Measurements from ENCODE around the gene SLC38A7.

Gene SLC38A7

DNA sequence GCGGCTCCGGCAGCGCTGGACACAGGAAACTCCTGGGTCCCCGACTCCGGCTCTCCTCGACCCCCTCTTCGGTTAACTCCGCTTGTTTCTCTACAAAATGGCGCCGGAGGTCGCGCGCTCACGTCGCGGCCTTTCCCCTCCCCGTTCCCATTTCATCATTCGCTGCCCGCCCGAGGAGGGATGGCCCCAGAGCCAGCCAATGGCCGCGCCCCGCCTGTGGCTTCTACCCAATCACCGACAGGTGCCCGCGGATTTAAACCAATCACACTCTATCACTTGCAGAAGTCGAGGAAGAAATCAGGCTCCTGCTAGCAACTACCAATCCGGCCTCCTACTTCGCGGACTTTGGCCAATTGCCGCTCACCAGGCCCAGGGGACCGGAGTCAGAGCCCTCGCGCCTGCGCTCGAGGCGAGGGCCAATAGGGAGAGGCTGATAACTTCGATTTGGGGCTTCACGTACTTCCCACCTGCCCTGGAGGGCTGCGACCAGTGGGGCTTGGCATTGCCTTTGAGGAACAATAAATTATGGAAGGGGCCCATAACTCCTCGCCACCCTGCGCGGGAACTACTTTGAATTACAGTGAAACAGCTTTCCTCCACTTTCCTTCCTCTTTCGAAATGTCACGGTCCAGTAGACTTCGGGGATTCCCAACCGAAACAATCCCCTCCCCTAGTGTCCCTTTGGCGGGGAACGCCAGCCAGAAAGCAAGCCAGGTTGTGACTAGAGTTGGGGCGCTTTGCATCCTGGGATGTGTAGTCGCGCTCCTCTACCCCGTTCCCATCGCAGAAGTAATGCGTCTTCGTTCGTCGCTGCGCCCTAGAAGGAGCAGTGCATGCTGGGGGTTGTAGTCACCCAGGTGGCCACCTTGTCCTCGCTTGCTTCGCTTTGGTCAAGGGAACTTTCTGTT is 54.6 kb downstream of the SLC38A7 start, which contains the start of gene CNOT1:
Gene CNOT1 (minus strand): TSS at position 94 of the 908 bp plus-strand sequence. CDS start 30,489 bp downstream, outside the sequence.
- CTCF ChIA-PET = no interaction called here
- peak; percentile 93 for DNase-seq (ENCODE audit: extremely low spot score)
- POLR2A ChIA-PET = interaction anchor here (1.4 kb wide), 1 partner anchor 15 kb away, joined by 4 read pairs; no protein-coding TSS in a partner anchor
- no peak for TF ChIP-seq BHLHE40 (IDR thresholded peaks at IDR 0.05; ENCODE audit: borderline replicate concordance)
- peak; percentile 18; the same call in 1 of the 2 replicates for TF ChIP-seq ELF4 (IDR thresholded peaks at IDR 0.05)
- TF ChIP-seq L3MBTL2 (conservative IDR thresholded peaks at IDR 0.05) = peak; percentile 99

DNA sequence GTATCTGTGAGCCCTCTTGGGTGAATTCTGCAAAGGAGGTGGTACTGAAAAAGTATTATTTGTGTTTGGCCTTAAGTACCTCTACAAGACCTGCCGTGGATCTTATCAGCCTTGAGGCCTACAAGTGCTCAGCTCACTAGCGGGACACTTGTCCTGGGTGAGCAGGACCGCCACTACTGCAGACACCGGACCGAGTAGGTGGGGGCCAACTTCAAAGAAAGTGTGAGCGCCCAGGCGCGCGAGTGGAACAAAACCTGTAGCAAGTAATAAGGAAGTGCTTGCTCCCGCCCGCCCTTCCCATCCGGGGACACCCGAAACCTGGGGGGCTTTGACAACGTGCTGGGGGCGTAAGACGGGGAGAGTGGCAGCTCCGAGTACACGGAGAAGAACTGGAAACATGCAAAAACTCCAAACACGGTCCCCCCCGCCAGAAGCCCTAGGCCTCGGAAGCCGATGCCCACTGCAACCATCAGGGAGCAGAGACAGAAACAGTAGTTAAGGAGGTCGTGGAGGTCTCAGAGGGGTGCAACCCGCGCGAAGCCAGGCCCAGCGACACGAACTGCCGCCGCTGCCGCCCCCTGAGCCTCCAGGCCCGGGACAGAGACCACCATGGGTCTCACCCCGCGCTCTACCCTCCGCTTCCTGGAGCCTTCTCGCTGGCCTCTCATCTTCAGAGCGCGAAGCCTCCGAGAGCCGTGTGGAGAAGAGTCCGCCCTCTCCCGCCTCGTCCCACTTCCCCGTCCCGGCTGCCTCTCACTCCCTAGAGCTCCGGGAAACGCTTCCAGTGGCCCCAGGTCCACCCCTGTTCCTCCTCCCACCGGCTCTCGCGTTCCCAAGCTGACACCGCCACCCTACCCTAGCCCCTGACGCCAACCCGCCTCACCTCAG is 55.5 kb downstream of the SLC38A7 start:
- POLR2A ChIA-PET = interaction anchor here (1.2 to 1.4 kb wide), 3 partner anchors 11 to 129 kb away, joined by 3 to 4 read pairs (median 4); partner anchors contain the start of gene NDRG4

DNA sequence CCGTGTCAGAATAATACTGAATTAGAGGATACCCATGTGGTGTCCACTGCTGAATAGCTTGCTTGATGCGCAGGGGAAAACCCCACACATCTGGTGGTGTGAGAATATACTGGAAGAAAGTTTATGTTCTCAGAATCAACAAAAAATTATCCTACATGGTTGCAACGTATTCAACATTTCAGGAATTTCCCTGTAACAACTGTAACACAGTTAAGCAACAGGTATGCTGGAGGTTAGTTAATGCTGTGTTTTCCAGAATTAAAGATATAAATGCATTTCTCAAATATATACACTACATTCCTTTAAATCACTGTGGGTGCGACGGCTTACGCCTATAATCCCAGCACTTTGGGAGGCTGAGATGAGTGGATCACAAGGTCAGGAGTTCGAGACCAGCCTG is 60.4 kb downstream of the SLC38A7 start:
- ChIA-PET CTCF (no interaction called here), POLR2A (no interaction called here)
- no peak for DNase-seq (ENCODE audit: extremely low spot score)
- TF ChIP-seq FOXA1 (IDR thresholded peaks at IDR 0.05) (no peak), CTBP1 (IDR thresholded peaks at IDR 0.05; ENCODE audit: borderline replicate concordance) (no peak), ARNT (IDR thresholded peaks at IDR 0.05) (no peak), LEF1 (IDR thresholded peaks at IDR 0.05; ENCODE audit: borderline replicate concordance) (no peak), NFRKB (IDR thresholded peaks at IDR 0.05) (no peak), BHLHE40 (IDR thresholded peaks at IDR 0.05; ENCODE audit: borderline replicate concordance) (no peak), SP1 (IDR thresholded peaks at IDR 0.05) (no peak), ELF4 (IDR thresholded peaks at IDR 0.05) (no peak), FOXM1 (IDR thresholded peaks at IDR 0.05; ENCODE audit: borderline replicate concordance) (no peak), L3MBTL2 (conservative IDR thresholded peaks at IDR 0.05) (no peak), SUZ12 (IDR thresholded peaks at IDR 0.05) (no peak), FOXK2 (IDR thresholded peaks at IDR 0.05) (no peak), TARDBP (IDR thresholded peaks at IDR 0.05) (no peak), HDGF (IDR thresholded peaks at IDR 0.05; ENCODE audit: borderline replicate concordance) (no peak), ZNF384 (IDR thresholded peaks at IDR 0.05) (no peak)
- TF ChIP-seq, protein P1, sequence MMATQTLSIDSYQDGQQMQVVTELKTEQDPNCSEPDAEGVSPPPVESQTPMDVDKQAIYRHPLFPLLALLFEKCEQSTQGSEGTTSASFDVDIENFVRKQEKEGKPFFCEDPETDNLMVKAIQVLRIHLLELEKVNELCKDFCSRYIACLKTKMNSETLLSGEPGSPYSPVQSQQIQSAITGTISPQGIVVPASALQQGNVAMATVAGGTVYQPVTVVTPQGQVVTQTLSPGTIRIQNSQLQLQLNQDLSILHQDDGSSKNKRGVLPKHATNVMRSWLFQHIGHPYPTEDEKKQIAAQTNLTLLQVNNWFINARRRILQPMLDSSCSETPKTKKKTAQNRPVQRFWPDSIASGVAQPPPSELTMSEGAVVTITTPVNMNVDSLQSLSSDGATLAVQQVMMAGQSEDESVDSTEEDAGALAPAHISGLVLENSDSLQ (IDR thresholded peaks at IDR 0.05) = no peak

More for the DNA sequence above, 55.5 kb downstream of the SLC38A7 start:
- DNase-seq (ENCODE audit: extremely low spot score) = peak; percentile 21
- CTCF ChIA-PET = no interaction called here
- TF ChIP-seq FOXK2 (IDR thresholded peaks at IDR 0.05) = no peak
- TF ChIP-seq L3MBTL2 (conservative IDR thresholded peaks at IDR 0.05) = no peak
- TF ChIP-seq, protein P1 (IDR thresholded peaks at IDR 0.05) = no peak
- TF ChIP-seq NFRKB (IDR thresholded peaks at IDR 0.05) = 0 out of 2 replicates have a peak, but pooled peaks have one; percentile 67
- no peak for TF ChIP-seq ARNT (IDR thresholded peaks at IDR 0.05)
- no peak for TF ChIP-seq SP1 (IDR thresholded peaks at IDR 0.05)

DNA sequence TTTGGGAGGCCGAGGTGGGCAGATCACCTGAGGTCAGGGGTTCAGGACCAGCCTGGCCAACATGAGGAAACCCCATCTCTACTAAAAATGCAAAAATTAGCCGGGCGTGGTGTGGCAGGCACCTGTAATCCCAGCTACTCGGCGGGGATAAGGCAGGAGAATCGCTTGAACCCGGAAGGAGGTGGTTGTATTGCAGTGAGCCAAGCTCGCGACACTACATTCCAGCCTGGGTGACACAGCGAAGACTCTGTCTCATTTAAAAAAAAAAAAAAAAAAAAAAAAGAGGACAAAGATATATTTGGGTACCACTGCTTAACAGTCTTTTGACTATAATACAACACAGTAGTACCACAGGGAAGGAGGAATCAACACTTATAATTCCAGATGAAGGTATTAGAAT is 64.2 kb downstream of the SLC38A7 start:
- ChIA-PET POLR2A (no interaction called here), CTCF (no interaction called here)
- no peak for DNase-seq (ENCODE audit: extremely low spot score)
- TF ChIP-seq LEF1 (IDR thresholded peaks at IDR 0.05; ENCODE audit: borderline replicate concordance) (no peak), FOXM1 (IDR thresholded peaks at IDR 0.05; ENCODE audit: borderline replicate concordance) (no peak), SUZ12 (IDR thresholded peaks at IDR 0.05) (no peak), TARDBP (IDR thresholded peaks at IDR 0.05) (no peak), BHLHE40 (IDR thresholded peaks at IDR 0.05; ENCODE audit: borderline replicate concordance) (no peak), NFRKB (IDR thresholded peaks at IDR 0.05) (no peak), FOXK2 (IDR thresholded peaks at IDR 0.05) (no peak), ZNF384 (IDR thresholded peaks at IDR 0.05) (no peak)

DNA sequence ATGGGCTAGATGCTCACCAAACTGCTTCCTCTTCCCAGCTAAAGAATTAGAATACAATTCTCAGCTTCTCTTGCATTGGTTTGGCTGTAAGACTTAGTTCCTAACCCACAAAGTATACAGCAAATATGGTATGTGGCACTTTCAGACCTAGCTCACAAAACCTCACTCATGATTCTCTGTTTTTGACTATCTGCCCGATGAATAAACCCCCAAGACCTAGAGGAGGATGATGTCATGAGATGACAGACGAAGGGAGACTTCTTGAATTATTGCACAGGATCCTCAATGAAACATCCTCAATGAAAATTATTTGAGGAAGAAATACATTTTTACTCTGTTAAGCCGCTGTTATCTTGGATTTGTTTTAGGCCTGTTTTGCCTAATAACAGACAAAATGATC is 69.3 kb downstream of the SLC38A7 start:
- POLR2A ChIA-PET = interaction anchor here (1.0 to 1.7 kb wide), 2 partner anchors 12 to 14 kb away, joined by 3 to 4 read pairs; partner anchors contain the start of gene CNOT1
- no peak for TF ChIP-seq CTBP1 (IDR thresholded peaks at IDR 0.05; ENCODE audit: borderline replicate concordance)
- TF ChIP-seq L3MBTL2 (conservative IDR thresholded peaks at IDR 0.05) = no peak
- TF ChIP-seq BHLHE40 (IDR thresholded peaks at IDR 0.05; ENCODE audit: borderline replicate concordance) = no peak
- TF ChIP-seq SP1 (IDR thresholded peaks at IDR 0.05) = no peak
- no peak for TF ChIP-seq TARDBP (IDR thresholded peaks at IDR 0.05)
- DNase-seq (ENCODE audit: extremely low spot score) = no peak

More for the DNA sequence above, 69.3 kb downstream of the SLC38A7 start:
- CTCF ChIA-PET = no interaction called here
